DOHH2 (cell line): Measurements from ENCODE around the gene TAF10.

Experiments used
- H3F3A ChIP-seq: fragments of 200-600 bp; sonication (generic), shearing (Covaris generic); 2 replicates; pipeline ENCODE4 v1.6.0; 2016; ENCODE audit warnings: antibody characterized with exemption, mild to moderate bottlenecking; ENCODE audit not compliant: control insufficient read depth, insufficient read depth
- H3K27ac ChIP-seq: fragments of 200-600 bp; sonication (generic); 2 replicates; pipeline ENCODE4 v1.5.1; 2014; ENCODE audit warnings: low read depth, mild to moderate bottlenecking, low read length, moderate library complexity
- H3K27me3 ChIP-seq: fragments of 200-600 bp; sonication (generic); 2 replicates; pipeline ENCODE4 v1.6.1; 2014; ENCODE audit warnings: mild to moderate bottlenecking, low read length, mixed read lengths; ENCODE audit not compliant: control insufficient read depth
- H3K36me3 ChIP-seq: fragments of 200-600 bp; sonication (generic); 2 replicates; pipeline ENCODE4 v1.6.1; 2014; ENCODE audit warnings: mild to moderate bottlenecking, low read length, moderate library complexity, mixed read lengths; ENCODE audit not compliant: control insufficient read depth
- H3K4me1 ChIP-seq: fragments of 200-600 bp; sonication (generic); 2 replicates; pipeline ENCODE4 v1.6.1; 2014; ENCODE audit warnings: mild to moderate bottlenecking, low read length, mixed read lengths; ENCODE audit not compliant: control insufficient read depth
- H3K4me2 ChIP-seq: fragments of 200-600 bp; sonication (generic); 2 replicates; pipeline ENCODE4 v1.6.0; 2014; ENCODE audit warnings: mild to moderate bottlenecking, low read length, moderate library complexity
- H3K4me3 ChIP-seq: fragments of 200-600 bp; sonication (generic); 2 replicates; pipeline ENCODE4 v1.5.1; 2014; ENCODE audit warnings: mild to moderate bottlenecking, low read length, mixed read lengths
- H3K79me2 ChIP-seq: fragments of 200-600 bp; sonication (generic); 2 replicates; pipeline ENCODE4 v1.6.1; 2014; ENCODE audit warnings: mild to moderate bottlenecking, low read length, mixed read lengths; ENCODE audit not compliant: control insufficient read depth
- H3K9me2 ChIP-seq: fragments of 200-600 bp; sonication (generic); replicated peaks from 2 replicates; pipeline ENCODE4 v1.6.1; 2014; ENCODE audit warnings: mild to moderate bottlenecking, low read length, mixed read lengths; ENCODE audit not compliant: control insufficient read depth
- H3K9me3 ChIP-seq: fragments of 200-600 bp; sonication (generic); 2 replicates; pipeline ENCODE4 v1.6.1; 2014; ENCODE audit warnings: antibody characterized with exemption, low read length, mixed read lengths; ENCODE audit not compliant: control insufficient read depth, insufficient read depth
- H4K20me1 ChIP-seq: fragments of 200-600 bp; sonication (generic); 2 replicates; pipeline ENCODE4 v1.6.0; 2014; ENCODE audit warnings: low read depth, mild to moderate bottlenecking, antibody characterized with exemption, low read length, moderate library complexity; ENCODE audit not compliant: control insufficient read depth, insufficient read depth
- EZH2phosphoT487 ChIP-seq: fragments of 200-600 bp; sonication (generic); IDR thresholded peaks from 2 replicates; pipeline ENCODE4 v1.6.1; 2017; ENCODE audit warnings: borderline replicate concordance, mild to moderate bottlenecking, antibody characterized with exemption, low read length, moderate library complexity, mixed read lengths
- TF ChIP-seq, protein P1 (sequence below): fragments of 200-600 bp; sonication (generic); IDR thresholded peaks from one replicate; pipeline ENCODE4 v1.5.1; 2014; ENCODE audit warnings: antibody characterized with exemption, mild to moderate bottlenecking, low read depth, low read length; ENCODE audit not compliant: poor library complexity, severe bottlenecking

The TAF10 gene

DNA sequence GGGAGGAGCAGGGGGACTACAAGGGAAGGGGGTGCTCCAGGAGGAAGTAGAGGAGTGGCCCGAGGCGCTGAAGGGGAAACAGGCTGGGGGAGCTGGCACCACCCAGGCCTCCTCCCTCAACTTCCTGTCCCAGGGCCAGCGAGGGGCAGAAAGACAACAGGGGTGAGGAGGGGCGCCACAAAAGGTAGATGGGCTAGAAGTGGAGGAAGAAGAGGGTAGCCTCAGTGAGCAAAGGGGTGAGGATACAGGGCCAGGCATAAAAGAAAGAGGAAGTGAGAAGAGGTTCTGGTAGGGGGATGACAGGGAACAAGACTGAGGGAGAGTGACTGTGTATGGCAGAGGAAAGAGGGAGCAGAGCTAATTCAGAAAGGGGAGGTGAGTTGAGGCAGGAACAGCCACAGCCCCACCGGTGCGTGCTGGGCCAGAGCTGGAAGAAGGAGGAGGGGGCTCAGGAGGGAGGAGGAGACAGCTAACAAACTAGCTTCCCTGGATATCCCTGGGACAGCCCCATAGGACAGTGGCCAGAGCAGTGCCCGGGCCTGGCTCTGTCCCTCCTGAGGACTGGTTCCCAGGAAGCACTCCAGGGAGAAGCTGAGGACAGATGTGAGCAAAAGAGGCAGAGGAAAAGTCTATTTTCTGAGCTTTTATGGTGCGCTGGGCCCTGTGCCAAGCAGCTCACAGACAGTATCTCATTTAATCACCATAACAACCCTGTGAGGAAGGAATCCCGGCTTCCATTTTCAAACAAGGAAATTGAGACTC, 35.1 kb upstream of the TAF10 start:
- Histone ChIP-seq H3K4me2 (peak overlapping the region; percentile 62), H3K27ac (peak overlapping the region; percentile 25; the same call in 1 of the 2 replicates), H3F3A (no peaks in the 10 kb centered on the region), H3K79me2 (no peaks in the 10 kb centered on the region), H3K9me2 (no peaks in the 10 kb centered on the region), H3K9me3 (no peaks in the 10 kb centered on the region), H3K27me3 (peaks cover 11% of the 10 kb centered on the region), H3K36me3 (no peaks in the 10 kb centered on the region), H3K4me1 (peaks cover 20% of the 10 kb centered on the region), H3K4me3 (peak overlapping the region; percentile 48), H4K20me1 (no peaks in the 10 kb centered on the region)
- no peak for TF ChIP-seq EZH2phosphoT487
- TF ChIP-seq, protein P1, sequence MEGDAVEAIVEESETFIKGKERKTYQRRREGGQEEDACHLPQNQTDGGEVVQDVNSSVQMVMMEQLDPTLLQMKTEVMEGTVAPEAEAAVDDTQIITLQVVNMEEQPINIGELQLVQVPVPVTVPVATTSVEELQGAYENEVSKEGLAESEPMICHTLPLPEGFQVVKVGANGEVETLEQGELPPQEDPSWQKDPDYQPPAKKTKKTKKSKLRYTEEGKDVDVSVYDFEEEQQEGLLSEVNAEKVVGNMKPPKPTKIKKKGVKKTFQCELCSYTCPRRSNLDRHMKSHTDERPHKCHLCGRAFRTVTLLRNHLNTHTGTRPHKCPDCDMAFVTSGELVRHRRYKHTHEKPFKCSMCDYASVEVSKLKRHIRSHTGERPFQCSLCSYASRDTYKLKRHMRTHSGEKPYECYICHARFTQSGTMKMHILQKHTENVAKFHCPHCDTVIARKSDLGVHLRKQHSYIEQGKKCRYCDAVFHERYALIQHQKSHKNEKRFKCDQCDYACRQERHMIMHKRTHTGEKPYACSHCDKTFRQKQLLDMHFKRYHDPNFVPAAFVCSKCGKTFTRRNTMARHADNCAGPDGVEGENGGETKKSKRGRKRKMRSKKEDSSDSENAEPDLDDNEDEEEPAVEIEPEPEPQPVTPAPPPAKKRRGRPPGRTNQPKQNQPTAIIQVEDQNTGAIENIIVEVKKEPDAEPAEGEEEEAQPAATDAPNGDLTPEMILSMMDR: no peak

DNA sequence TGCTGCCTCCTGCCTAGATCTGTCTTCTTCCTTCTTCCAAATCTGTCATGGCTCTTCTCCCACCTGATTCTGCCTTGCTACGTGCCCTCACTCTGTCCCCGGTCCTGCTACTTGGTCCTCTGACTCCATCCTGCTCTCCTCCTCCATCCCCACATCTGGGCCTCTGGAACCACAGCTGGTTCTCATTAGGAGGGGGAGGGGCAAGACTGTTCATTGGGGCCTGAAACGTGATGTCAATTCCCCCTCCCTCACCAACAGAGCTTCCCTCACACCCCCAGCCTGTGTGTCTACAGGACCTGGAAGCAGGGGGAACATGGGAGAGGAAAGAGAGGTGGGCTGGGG, 34.5 kb upstream of the TAF10 start:
- TF ChIP-seq, protein P1: no peak
- Histone ChIP-seq H3K27ac (peak overlapping the region; percentile 25; the same call in 1 of the 2 replicates), H3K4me3 (peak overlapping the region; percentile 48), H3K4me1 (peaks cover 20% of the 10 kb centered on the region), H3K36me3 (no peaks in the 10 kb centered on the region), H3K27me3 (peaks cover 10% of the 10 kb centered on the region), H3K9me2 (no peaks in the 10 kb centered on the region), H3K4me2 (peak overlapping the region; percentile 62), H3K79me2 (no peaks in the 10 kb centered on the region), H4K20me1 (no peaks in the 10 kb centered on the region), H3K9me3 (no peaks in the 10 kb centered on the region), H3F3A (no peaks in the 10 kb centered on the region)

DNA sequence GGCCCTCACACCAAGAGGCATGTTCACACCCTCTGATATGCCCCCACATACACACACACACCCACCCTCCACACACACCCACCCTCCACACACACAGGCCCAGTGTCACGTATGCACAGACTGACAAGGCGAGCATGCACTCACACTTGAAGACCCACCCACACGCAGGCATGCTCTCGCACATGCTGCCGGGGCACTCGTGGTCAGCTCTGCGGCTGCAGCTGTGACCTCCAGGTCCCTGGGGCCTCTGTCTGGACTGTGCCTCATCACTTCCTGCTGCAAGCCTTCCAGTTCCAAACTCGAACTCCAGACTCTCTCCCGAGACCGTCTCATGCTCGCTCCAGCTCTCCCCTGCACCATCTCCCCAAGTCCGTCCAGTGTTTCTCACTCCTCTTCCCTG, 34.1 kb upstream of the TAF10 start:
- Histone ChIP-seq H3K36me3 (no peaks in the 10 kb centered on the region), H3K27me3 (peaks cover 8% of the 10 kb centered on the region), H3K9me2 (no peaks in the 10 kb centered on the region), H3K27ac (no peak overlapping the region), H3K9me3 (no peaks in the 10 kb centered on the region), H3K4me2 (peak overlapping the region; percentile 62), H3K4me3 (peak overlapping the region; percentile 48), H3K4me1 (peaks cover 20% of the 10 kb centered on the region), H3K79me2 (no peaks in the 10 kb centered on the region), H3F3A (no peaks in the 10 kb centered on the region), H4K20me1 (no peaks in the 10 kb centered on the region)
- TF ChIP-seq, protein P1: no peak
- TF ChIP-seq EZH2phosphoT487: no peak
